Activated B cell treated with CpG ODN at 0.5 μM for 24 hours (primary cell): Measurements from ENCODE around the gene TVP23A. TPM values are rescaled to one million over a fixed set of nuclear protein-coding genes. Genes with fewer than 3 reads are reported as not detected.

ENCODE experiments used
- ATAC-seq: fragments of 200-7000 bp; cut with Tn5 transposase; one replicate; pipeline ENCODE4 v1.10.0; 2021; ENCODE audit warnings: low read depth, mild to moderate bottlenecking, moderate library complexity
- CTCF ChIA-PET: fragments of 350-600 bp; sonication (Branson Sonifier 250); formaldehyde crosslinking; loops from one replicate; lab custom pipeline; 2021; ENCODE audit warnings: antibody characterized with exemption; lab: Charles Lee
- POLR2A ChIA-PET: fragments of 350-600 bp; sonication (Branson Sonifier 250); formaldehyde crosslinking; loops from one replicate; lab custom pipeline; 2021; ENCODE audit warnings: antibody characterized with exemption; lab: Charles Lee
- DNase-seq: peaks from one replicate; pipeline ENCODE4 v3.0.0; 2022
- H3K27ac Mint-ChIP-seq: one replicate; pipeline ENCODE4 v1.8.0; 2020; ENCODE audit warnings: mixed read lengths
- H3K27me3 Mint-ChIP-seq: one replicate; pipeline ENCODE4 v1.8.0; 2021; ENCODE audit warnings: mixed read lengths
- H3K36me3 Mint-ChIP-seq: one replicate; pipeline ENCODE4 v1.8.0; 2021; ENCODE audit warnings: low read depth, mixed read lengths
- H3K4me1 Mint-ChIP-seq: one replicate; pipeline ENCODE4 v1.8.0; 2021; ENCODE audit warnings: mixed read lengths
- H3K4me3 Mint-ChIP-seq: one replicate; pipeline ENCODE4 v1.8.0; 2020; ENCODE audit warnings: mild to moderate bottlenecking, mixed read lengths
- H3K9me3 Mint-ChIP-seq: one replicate; pipeline ENCODE4 v1.8.0; 2020; ENCODE audit warnings: mixed read lengths
- CTCF ChIP-seq: fragments of 200-600 bp; IDR thresholded peaks from one replicate; pipeline ENCODE4 v1.8.0; 2022; ENCODE audit warnings: antibody characterized with exemption, mild to moderate bottlenecking
- intact Hi-C: fragments of 100-400 bp; cut with micrococcal nuclease; formaldehyde crosslinking; loops from one replicate; pipeline ENCODE4 v1.15.1; 2024
- total RNA-seq: library from RNA; stranded (reverse); gene quantifications from 2 replicates; pipeline ENCODE4 v1.2.3, GENCODE V29; 2022

TVP23A gene
- total RNA-seq, 1 donor from 2014 or later: 1.6 TPM

- Mint-ChIP-seq H3K27ac (peak overlapping the region; percentile 50), H3K27me3 (no peaks in the 10 kb centered on the region), H3K36me3 (peaks cover 36% of the 10 kb centered on the region), H3K4me3 (no peak overlapping the region), H3K4me1 (peaks cover 55% of the 10 kb centered on the region), H3K9me3 (peaks cover 2% of the 10 kb centered on the region)
- DNase-seq (no peak), ATAC-seq (no peak)
- no peak for TF ChIP-seq CTCF
- ChIA-PET POLR2A (interaction anchor here (0.6 to 10.9 kb wide), 3 partner anchors 12 to 87 kb away, joined by 3 to 228 read pairs (median 5); partner anchors contain the start of gene CIITA), CTCF (interaction anchor here (1.4 kb wide), 1 partner anchor 35 kb away, joined by 3 read pairs; no protein-coding TSS in a partner anchor)
- intact Hi-C loops: no loop called here
Measured at GRCh38 chr16:10862438-10862837, 43.8 kb upstream of the TVP23A start.

- H3K9me3 Mint-ChIP-seq: peaks cover 2% of the 10 kb centered on the region
- POLR2A ChIA-PET: no interaction called here
- no peak for TF ChIP-seq CTCF
- no peaks in the 10 kb centered on the region for H3K27me3 Mint-ChIP-seq
- H3K27ac Mint-ChIP-seq: no peak overlapping the region
- CTCF ChIA-PET: no interaction called here
- no peak for DNase-seq
- intact Hi-C loops: no loop called here
- ATAC-seq: no peak
- H3K36me3 Mint-ChIP-seq: peaks cover 43% of the 10 kb centered on the region
- peaks cover 35% of the 10 kb centered on the region for H3K4me1 Mint-ChIP-seq
- no peak overlapping the region for H3K4me3 Mint-ChIP-seq
Measured at GRCh38 chr16:10859658-10860057, 41.1 kb upstream of the TVP23A start.

GRCh38 chr16:10859020-10859419 is 40.4 kb upstream of the TVP23A start:
- ATAC-seq (no peak), DNase-seq (no peak)
- intact Hi-C loops: no loop called here

GRCh38 chr16:10858203-10858602 is 39.6 kb upstream of the TVP23A start:
- Mint-ChIP-seq H3K9me3 (no peaks in the 10 kb centered on the region), H3K36me3 (peaks cover 46% of the 10 kb centered on the region), H3K27ac (peak overlapping the region; percentile 61), H3K27me3 (no peaks in the 10 kb centered on the region), H3K4me3 (no peak overlapping the region), H3K4me1 (peaks cover 25% of the 10 kb centered on the region)
- ATAC-seq (no peak), DNase-seq (no peak)
- intact Hi-C loops: no loop called here
- ChIA-PET CTCF (no interaction called here), POLR2A (no interaction called here)
- TF ChIP-seq CTCF: no peak

More at GRCh38 chr16:10859020-10859419, 40.4 kb upstream of the TVP23A start:
- no peak for TF ChIP-seq CTCF
- Mint-ChIP-seq H3K27me3 (no peaks in the 10 kb centered on the region), H3K36me3 (peaks cover 46% of the 10 kb centered on the region), H3K4me1 (peaks cover 30% of the 10 kb centered on the region), H3K4me3 (no peak overlapping the region), H3K9me3 (peaks cover 2% of the 10 kb centered on the region), H3K27ac (no peak overlapping the region)
- CTCF ChIA-PET: no interaction called here
- POLR2A ChIA-PET: no interaction called here

GRCh38 chr16:10856042-10856441 is 37.4 kb upstream of the TVP23A start:
- no peak for ATAC-seq
- no peak for TF ChIP-seq CTCF
- CTCF ChIA-PET: no interaction called here
- Mint-ChIP-seq H3K4me3 (no peak overlapping the region), H3K4me1 (peaks cover 26% of the 10 kb centered on the region), H3K27me3 (no peaks in the 10 kb centered on the region), H3K27ac (no peak overlapping the region), H3K9me3 (no peaks in the 10 kb centered on the region), H3K36me3 (peaks cover 45% of the 10 kb centered on the region)
- intact Hi-C loops: no loop called here
- no peak for DNase-seq
- POLR2A ChIA-PET: interaction anchor here (0.7 to 1.1 kb wide), 3 partner anchors 15 to 904 kb away, joined by 3 to 4 read pairs (median 4); no protein-coding TSS in a partner anchor
